Measurements from ENCODE around the gene IQGAP2. TPM values are rescaled to one million over a fixed set of nuclear protein-coding genes. Genes with fewer than 3 reads are reported as not detected.

The IQGAP2 gene
- total RNA-seq, 1 experiment from 2014 or later = 1.5 TPM

DNA sequence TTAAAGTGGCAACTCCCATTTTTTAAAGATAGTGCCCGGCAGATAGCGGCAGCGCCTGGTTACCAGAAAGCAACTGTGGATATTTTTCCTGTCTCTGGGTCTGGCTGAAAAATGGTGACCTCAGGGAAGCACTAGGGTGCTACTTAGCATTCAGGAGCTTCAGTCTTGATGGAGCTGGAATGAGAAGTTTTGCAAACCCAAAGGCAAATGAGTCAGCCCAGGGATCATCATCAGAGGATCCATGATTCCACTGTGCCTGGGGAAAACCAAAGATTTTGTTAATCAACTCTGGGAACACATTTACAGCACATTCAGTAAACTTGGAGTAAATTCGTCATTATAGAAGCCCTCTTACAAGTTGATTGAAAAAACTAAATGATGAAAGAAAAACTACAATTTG lies 339.5 kb downstream of the IQGAP2 start:
- H3K4me3 Mint-ChIP-seq (ENCODE audit: unreplicated experiment) = no peak overlapping the region
- H3K27me3 Mint-ChIP-seq (ENCODE audit: insufficient read depth, unreplicated experiment) = no peaks in the 10 kb centered on the region
- no peaks in the 10 kb centered on the region for H3K9me3 Mint-ChIP-seq (ENCODE audit: unreplicated experiment)
- BruUV-seq (replicated peaks) = no TSS peak
- H3K27ac Mint-ChIP-seq (ENCODE audit: low read depth, unreplicated experiment) = peak overlapping the region; percentile 35
- no peaks in the 10 kb centered on the region for H3K36me3 Mint-ChIP-seq (ENCODE audit: insufficient read depth, unreplicated experiment)
- ChIA-PET POLR2A (no interaction called here), CTCF (interaction anchor here (1.3 kb wide), 1 partner anchor 31 kb away, joined by 7 read pairs; no protein-coding TSS in a partner anchor)
- TF ChIP-seq, protein P1, sequence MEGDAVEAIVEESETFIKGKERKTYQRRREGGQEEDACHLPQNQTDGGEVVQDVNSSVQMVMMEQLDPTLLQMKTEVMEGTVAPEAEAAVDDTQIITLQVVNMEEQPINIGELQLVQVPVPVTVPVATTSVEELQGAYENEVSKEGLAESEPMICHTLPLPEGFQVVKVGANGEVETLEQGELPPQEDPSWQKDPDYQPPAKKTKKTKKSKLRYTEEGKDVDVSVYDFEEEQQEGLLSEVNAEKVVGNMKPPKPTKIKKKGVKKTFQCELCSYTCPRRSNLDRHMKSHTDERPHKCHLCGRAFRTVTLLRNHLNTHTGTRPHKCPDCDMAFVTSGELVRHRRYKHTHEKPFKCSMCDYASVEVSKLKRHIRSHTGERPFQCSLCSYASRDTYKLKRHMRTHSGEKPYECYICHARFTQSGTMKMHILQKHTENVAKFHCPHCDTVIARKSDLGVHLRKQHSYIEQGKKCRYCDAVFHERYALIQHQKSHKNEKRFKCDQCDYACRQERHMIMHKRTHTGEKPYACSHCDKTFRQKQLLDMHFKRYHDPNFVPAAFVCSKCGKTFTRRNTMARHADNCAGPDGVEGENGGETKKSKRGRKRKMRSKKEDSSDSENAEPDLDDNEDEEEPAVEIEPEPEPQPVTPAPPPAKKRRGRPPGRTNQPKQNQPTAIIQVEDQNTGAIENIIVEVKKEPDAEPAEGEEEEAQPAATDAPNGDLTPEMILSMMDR (IDR thresholded peaks at IDR 0.05; ENCODE audit: unreplicated experiment) = no peak
- peak; percentile 27 for DNase-seq (ENCODE audit: unreplicated experiment)
- peaks cover 7% of the 10 kb centered on the region for H3K4me1 Mint-ChIP-seq (ENCODE audit: insufficient read depth, unreplicated experiment)
- intact Hi-C loops (cut with micrococcal nuclease) = no loop called here

DNA sequence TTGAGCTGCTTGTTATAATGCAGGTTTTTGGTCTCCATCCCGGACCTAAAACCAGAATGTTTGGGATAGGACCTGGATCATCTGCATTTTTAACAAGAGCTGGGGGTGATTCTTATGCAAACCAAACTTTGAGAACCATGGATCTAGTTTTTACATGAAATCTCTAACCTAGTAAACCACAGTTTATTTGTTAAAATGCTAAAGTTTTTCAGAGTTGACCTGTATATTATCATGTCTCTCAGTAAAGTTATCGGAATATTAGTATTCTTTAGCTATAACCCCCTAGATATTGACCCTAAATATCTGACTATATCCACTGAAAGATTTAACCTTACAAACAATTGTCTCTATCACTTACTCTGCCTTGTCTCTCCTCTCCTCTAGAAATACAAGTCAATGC lies 341.5 kb downstream of the IQGAP2 start:
- Mint-ChIP-seq H3K27ac (ENCODE audit: low read depth, unreplicated experiment) (peak overlapping the region; percentile 66), H3K4me1 (ENCODE audit: insufficient read depth, unreplicated experiment) (no peaks in the 10 kb centered on the region), H3K36me3 (ENCODE audit: insufficient read depth, unreplicated experiment) (no peaks in the 10 kb centered on the region), H3K27me3 (ENCODE audit: insufficient read depth, unreplicated experiment) (no peaks in the 10 kb centered on the region), H3K9me3 (ENCODE audit: unreplicated experiment) (no peaks in the 10 kb centered on the region), H3K4me3 (ENCODE audit: unreplicated experiment) (no peak overlapping the region)
- no peak for DNase-seq (ENCODE audit: unreplicated experiment)
- no TSS peak for BruUV-seq (replicated peaks)
- POLR2A ChIA-PET = interaction anchor here (0.7 to 1.3 kb wide), 4 partner anchors 10 to 34 kb away, joined by 3 to 4 read pairs (median 4); no protein-coding TSS in a partner anchor
- TF ChIP-seq, protein P1 (IDR thresholded peaks at IDR 0.05; ENCODE audit: unreplicated experiment) = no peak
- CTCF ChIA-PET = interaction anchor here (1.5 kb wide), 1 partner anchor 30 kb away, joined by 6 read pairs; no protein-coding TSS in a partner anchor
- intact Hi-C loops (cut with micrococcal nuclease) = no loop called here

- no peaks in the 10 kb centered on the region for H3K9me3 Mint-ChIP-seq (ENCODE audit: unreplicated experiment)
- H3K4me1 Mint-ChIP-seq (ENCODE audit: insufficient read depth, unreplicated experiment) = no peaks in the 10 kb centered on the region
- BruUV-seq (replicated peaks) = no TSS peak
- no peaks in the 10 kb centered on the region for H3K36me3 Mint-ChIP-seq (ENCODE audit: insufficient read depth, unreplicated experiment)
- TF ChIP-seq, protein P1 (IDR thresholded peaks at IDR 0.05; ENCODE audit: unreplicated experiment) = no peak
- no peaks in the 10 kb centered on the region for H3K27me3 Mint-ChIP-seq (ENCODE audit: insufficient read depth, unreplicated experiment)
- no peak overlapping the region for H3K4me3 Mint-ChIP-seq (ENCODE audit: unreplicated experiment)
- DNase-seq (ENCODE audit: unreplicated experiment) = no peak
- no peak overlapping the region for H3K27ac Mint-ChIP-seq (ENCODE audit: low read depth, unreplicated experiment)
- POLR2A ChIA-PET = interaction anchor here (1.0 kb wide), 1 partner anchor 9 kb away, joined by 4 read pairs; no protein-coding TSS in a partner anchor
- intact Hi-C loops (cut with micrococcal nuclease) = no loop called here
- CTCF ChIA-PET = interaction anchor here (0.6 kb wide), 2 partner anchors 104 to 641 kb away, joined by 3 read pairs; no protein-coding TSS in a partner anchor
These were observed 342.6 kb downstream of the IQGAP2 start for GRCh38 chr5:76745670-76746069.

GRCh38 chr5:76746677-76747076 lies 343.6 kb downstream of the IQGAP2 start:
- H3K36me3 Mint-ChIP-seq (ENCODE audit: insufficient read depth, unreplicated experiment) = no peaks in the 10 kb centered on the region
- no peaks in the 10 kb centered on the region for H3K4me1 Mint-ChIP-seq (ENCODE audit: insufficient read depth, unreplicated experiment)
- CTCF ChIA-PET = no interaction called here
- TF ChIP-seq, protein P1 (IDR thresholded peaks at IDR 0.05; ENCODE audit: unreplicated experiment) = no peak
- intact Hi-C loops (cut with micrococcal nuclease) = no loop called here
- no peaks in the 10 kb centered on the region for H3K27me3 Mint-ChIP-seq (ENCODE audit: insufficient read depth, unreplicated experiment)
- no TSS peak for BruUV-seq (replicated peaks)
- H3K27ac Mint-ChIP-seq (ENCODE audit: low read depth, unreplicated experiment) = no peak overlapping the region
- no peak overlapping the region for H3K4me3 Mint-ChIP-seq (ENCODE audit: unreplicated experiment)
- H3K9me3 Mint-ChIP-seq (ENCODE audit: unreplicated experiment) = no peaks in the 10 kb centered on the region
- POLR2A ChIA-PET = interaction anchor here (0.6 kb wide), 1 partner anchor 51 kb away, joined by 4 read pairs; no protein-coding TSS in a partner anchor
- DNase-seq (ENCODE audit: unreplicated experiment) = no peak
